Osteoblast (primary cell): Measurements from ENCODE around the gene SLBP. TPM values are rescaled to one million over a fixed set of nuclear protein-coding genes. Genes with fewer than 3 reads are reported as not detected.

Source experiments
- DNase-seq: peaks from one replicate; pipeline ENCODE4 v3.0.0; 2011; ENCODE audit warnings: low spot score, mixed read lengths; ENCODE audit not compliant: insufficient read length; ENCODE audit errors: missing footprints
- H2AFZ ChIP-seq: 2 replicates; pipeline ENCODE4 v1.6.0; 2011; ENCODE audit warnings: mild to moderate bottlenecking, low read length
- H3K27ac ChIP-seq: 2 replicates; pipeline ENCODE4 v1.5.1; 2011; ENCODE audit warnings: mild to moderate bottlenecking, low read depth, low read length, moderate library complexity
- H3K27me3 ChIP-seq: 2 replicates; pipeline ENCODE4 v1.6.0; 2012; ENCODE audit warnings: mild to moderate bottlenecking, control low read depth, inconsistent platforms, low read length, moderate library complexity; ENCODE audit not compliant: insufficient read depth
- H3K36me3 ChIP-seq: 2 replicates; pipeline ENCODE4 v1.5.1; 2011; ENCODE audit warnings: mild to moderate bottlenecking, low read length, control low read depth, moderate library complexity; ENCODE audit not compliant: insufficient read depth
- H3K4me1 ChIP-seq: 2 replicates; pipeline ENCODE4 v1.5.1; 2011; ENCODE audit warnings: mild to moderate bottlenecking, low read length, control low read depth, moderate library complexity; ENCODE audit not compliant: insufficient read depth
- H3K4me2 ChIP-seq: 2 replicates; pipeline ENCODE4 v1.6.0; 2011; ENCODE audit warnings: mild to moderate bottlenecking, low read length; ENCODE audit not compliant: insufficient read depth
- H3K4me3 ChIP-seq: fragments of 200-600 bp; sonication (generic); 3 replicates; pipeline ENCODE4 v1.5.1; 2012; ENCODE audit warnings: mild to moderate bottlenecking, low read length, inconsistent platforms; ENCODE audit not compliant: insufficient read depth
- H3K79me2 ChIP-seq: 2 replicates; pipeline ENCODE4 v1.6.0; 2012; ENCODE audit warnings: mild to moderate bottlenecking, low read length, control low read depth, inconsistent platforms; ENCODE audit not compliant: insufficient read depth
- H3K9me3 ChIP-seq: 2 replicates; pipeline ENCODE4 v1.5.1; 2011; ENCODE audit warnings: low read depth, low read length, control low read depth
- H4K20me1 ChIP-seq: 2 replicates; pipeline ENCODE4 v1.6.0; 2012; ENCODE audit warnings: mild to moderate bottlenecking, low read length, control low read depth; ENCODE audit not compliant: insufficient read depth
- CTCF ChIP-seq: IDR thresholded peaks from 2 replicates; pipeline ENCODE4 v1.5.1; 2011; ENCODE audit warnings: mild to moderate bottlenecking, low read depth, low read length, moderate library complexity; ENCODE audit errors: extremely low read depth
- total RNA-seq: library from RNA; depleted of rRNA; stranded (reverse); fragments of >200 nt; gene quantifications from 2 replicates; pipeline ENCODE4 v1.2.3, GENCODE V29; 2012

Gene SLBP
- total RNA-seq, 1 donor = 55.7 TPM

DNA sequence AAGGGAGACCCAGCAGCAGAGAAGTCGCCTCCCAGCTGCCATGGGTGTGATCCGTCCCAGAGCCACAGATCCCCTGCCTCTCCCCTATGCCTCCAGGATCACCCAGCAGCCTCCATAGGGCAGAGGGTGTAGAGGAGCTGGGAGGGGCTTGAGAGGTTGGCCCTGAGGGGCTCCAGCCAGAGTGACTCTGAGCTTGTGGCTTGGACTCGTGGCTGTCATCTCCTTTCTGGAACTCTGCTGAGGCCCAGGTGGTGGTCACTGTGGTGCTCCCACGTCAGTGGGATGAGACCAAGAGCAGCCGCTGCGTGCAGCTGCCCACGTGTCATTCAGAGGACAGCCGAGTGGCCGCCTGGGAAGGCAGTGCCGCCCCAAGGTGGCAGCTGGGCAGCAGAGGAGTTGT is 13.4 kb upstream of the SLBP start:
- peak; percentile 59 for DNase-seq

GRCh38 chr4:1723131-1723801 is 11.1 kb upstream of the SLBP start:
- H4K20me1 ChIP-seq = peaks cover 22% of the 10 kb centered on the region
- peaks cover 38% of the 10 kb centered on the region for H3K4me1 ChIP-seq
- H3K36me3 ChIP-seq = peaks cover 24% of the 10 kb centered on the region
- H3K4me3 ChIP-seq = no peak overlapping the region
- peak; percentile 46 for DNase-seq
- peak overlapping the region; percentile 74 for H2AFZ ChIP-seq
- H3K79me2 ChIP-seq = peaks cover 84% of the 10 kb centered on the region
- peak overlapping the region; percentile 53 for H3K27ac ChIP-seq
- H3K4me2 ChIP-seq = peak overlapping the region; percentile 85
- no peaks in the 10 kb centered on the region for H3K9me3 ChIP-seq
- H3K27me3 ChIP-seq = no peaks in the 10 kb centered on the region
- TF ChIP-seq CTCF = no peak

More for the DNA sequence above, 13.4 kb upstream of the SLBP start:
- Histone ChIP-seq H3K4me1 (peaks cover 34% of the 10 kb centered on the region), H3K27me3 (no peaks in the 10 kb centered on the region), H3K4me2 (no peak overlapping the region), H4K20me1 (peaks cover 17% of the 10 kb centered on the region), H3K9me3 (no peaks in the 10 kb centered on the region), H3K36me3 (peaks cover 31% of the 10 kb centered on the region), H3K4me3 (no peak overlapping the region), H3K79me2 (peaks cover 82% of the 10 kb centered on the region), H3K27ac (no peak overlapping the region), H2AFZ (no peak overlapping the region)
- TF ChIP-seq CTCF = no peak

GRCh38 chr4:1722551-1723118 is 10.5 kb upstream of the SLBP start:
- Histone ChIP-seq H3K27ac (peak overlapping the region; percentile 53), H3K79me2 (peaks cover 84% of the 10 kb centered on the region), H4K20me1 (peaks cover 25% of the 10 kb centered on the region), H3K4me3 (peak overlapping the region; percentile 84), H2AFZ (peak overlapping the region; percentile 74), H3K36me3 (peaks cover 21% of the 10 kb centered on the region), H3K4me2 (peak overlapping the region; percentile 85), H3K9me3 (no peaks in the 10 kb centered on the region), H3K27me3 (no peaks in the 10 kb centered on the region), H3K4me1 (peaks cover 36% of the 10 kb centered on the region)
- DNase-seq = peak; percentile 87
- no peak for TF ChIP-seq CTCF
